Coronary artery (tissue), 2 donors: ENCODE data around the gene BABAM2.

Source experiments
- DNase-seq: peaks from one replicate; pipeline ENCODE4 v3.0.0-alpha.2; 2017; ENCODE audit warnings: low spot score
- H3K27ac ChIP-seq, 2 donors: fragments of 200-600 bp; sonication (generic); one replicate each; pipeline ENCODE4 v1.5.1; 2016 to 2019
- H3K4me3 ChIP-seq: fragments of 200-600 bp; sonication (generic); 2 replicates; pipeline ENCODE4 v1.5.1; 2016; ENCODE audit warnings: mild to moderate bottlenecking, moderate library complexity
- TF ChIP-seq, protein P1 (sequence below): fragments of 200-600 bp; sonication (generic); IDR thresholded peaks from one replicate; pipeline ENCODE4 v1.5.1; 2019; ENCODE audit warnings: antibody characterized with exemption

Gene BABAM2

DNA sequence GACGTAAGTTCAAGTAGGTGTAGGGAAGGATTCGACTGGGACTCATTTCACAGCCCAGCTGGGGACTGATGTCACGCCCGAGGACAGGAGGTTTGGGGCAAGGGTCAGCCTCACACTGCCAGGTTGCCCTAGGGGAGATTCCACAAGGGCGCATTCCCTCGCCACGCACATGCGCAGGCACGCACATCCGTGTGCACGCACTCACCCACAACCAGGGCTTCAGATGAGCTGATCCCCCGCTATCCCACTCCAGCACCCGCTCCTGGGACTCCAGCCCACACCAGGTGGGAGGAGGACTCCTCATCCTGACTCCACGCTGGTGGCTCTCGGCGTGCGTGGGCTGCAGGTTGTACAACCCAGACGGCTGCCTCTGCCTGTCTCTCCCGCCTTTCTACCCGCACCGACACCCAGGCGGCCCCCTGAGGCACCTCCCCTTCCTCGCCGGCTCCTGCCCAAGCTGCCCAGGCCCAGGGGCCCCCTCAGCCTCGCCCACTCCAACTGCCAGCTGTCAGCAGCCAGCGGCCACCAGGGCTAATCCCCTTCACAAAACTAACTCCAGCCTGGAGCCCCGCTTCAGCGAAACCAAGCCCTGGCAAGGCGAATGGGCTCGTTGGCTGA, 454.3 kb downstream of the BABAM2 start:
- H3K4me3 ChIP-seq: no peak overlapping the region
- no peak for DNase-seq
- TF ChIP-seq, protein P1, sequence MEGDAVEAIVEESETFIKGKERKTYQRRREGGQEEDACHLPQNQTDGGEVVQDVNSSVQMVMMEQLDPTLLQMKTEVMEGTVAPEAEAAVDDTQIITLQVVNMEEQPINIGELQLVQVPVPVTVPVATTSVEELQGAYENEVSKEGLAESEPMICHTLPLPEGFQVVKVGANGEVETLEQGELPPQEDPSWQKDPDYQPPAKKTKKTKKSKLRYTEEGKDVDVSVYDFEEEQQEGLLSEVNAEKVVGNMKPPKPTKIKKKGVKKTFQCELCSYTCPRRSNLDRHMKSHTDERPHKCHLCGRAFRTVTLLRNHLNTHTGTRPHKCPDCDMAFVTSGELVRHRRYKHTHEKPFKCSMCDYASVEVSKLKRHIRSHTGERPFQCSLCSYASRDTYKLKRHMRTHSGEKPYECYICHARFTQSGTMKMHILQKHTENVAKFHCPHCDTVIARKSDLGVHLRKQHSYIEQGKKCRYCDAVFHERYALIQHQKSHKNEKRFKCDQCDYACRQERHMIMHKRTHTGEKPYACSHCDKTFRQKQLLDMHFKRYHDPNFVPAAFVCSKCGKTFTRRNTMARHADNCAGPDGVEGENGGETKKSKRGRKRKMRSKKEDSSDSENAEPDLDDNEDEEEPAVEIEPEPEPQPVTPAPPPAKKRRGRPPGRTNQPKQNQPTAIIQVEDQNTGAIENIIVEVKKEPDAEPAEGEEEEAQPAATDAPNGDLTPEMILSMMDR: no peak

DNA sequence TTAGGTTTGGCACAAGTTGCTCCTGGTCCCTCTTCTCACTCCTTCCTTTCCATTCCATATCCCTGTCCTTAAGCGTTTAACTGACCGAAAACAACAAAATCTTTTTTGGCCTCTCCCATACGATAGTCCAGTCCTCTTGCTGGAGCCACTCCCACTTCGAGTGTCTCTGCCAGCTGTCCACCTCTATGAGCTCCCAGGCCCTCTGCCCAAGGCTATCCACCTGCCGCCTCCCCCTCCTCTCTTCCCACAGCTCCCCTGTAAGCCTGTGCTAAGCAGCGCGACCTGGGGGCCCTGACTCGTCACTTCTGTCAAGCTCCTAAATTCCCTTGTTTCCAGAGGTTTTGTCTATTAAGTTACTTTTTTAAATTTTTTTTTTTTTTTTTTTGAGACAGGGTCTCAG, 455.1 kb downstream of the BABAM2 start:
- no peak for DNase-seq
- TF ChIP-seq, protein P1: no peak
- H3K4me3 ChIP-seq: no peak overlapping the region
- H3K27ac ChIP-seq: no peak overlapping the region

More for the DNA sequence above, 454.3 kb downstream of the BABAM2 start:
- peak overlapping the region in 1 of 2 donors; percentile 92 for H3K27ac ChIP-seq

DNA sequence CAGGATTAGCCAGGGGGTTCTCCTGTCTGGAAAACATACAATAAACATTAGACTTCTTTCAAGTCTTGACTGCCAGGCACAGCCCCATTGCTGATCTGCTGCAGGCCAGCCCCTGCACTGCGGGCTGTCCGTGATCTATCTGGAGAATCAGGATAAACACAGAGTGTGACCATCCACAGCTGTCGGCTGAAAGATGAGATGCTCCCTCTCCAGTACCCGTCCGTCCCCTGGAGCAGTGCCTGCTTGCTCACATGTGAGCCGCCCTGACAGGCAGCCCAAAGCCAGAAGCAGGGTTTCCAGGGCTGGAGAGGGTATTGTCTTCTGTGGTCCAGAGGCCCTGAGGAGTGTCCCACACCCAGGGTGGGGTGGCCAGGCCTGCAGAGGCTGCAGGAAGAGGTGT, 456.1 kb downstream of the BABAM2 start:
- TF ChIP-seq, protein P1: no peak
- H3K27ac ChIP-seq: no peak overlapping the region
- DNase-seq: no peak
- H3K4me3 ChIP-seq: no peak overlapping the region

DNA sequence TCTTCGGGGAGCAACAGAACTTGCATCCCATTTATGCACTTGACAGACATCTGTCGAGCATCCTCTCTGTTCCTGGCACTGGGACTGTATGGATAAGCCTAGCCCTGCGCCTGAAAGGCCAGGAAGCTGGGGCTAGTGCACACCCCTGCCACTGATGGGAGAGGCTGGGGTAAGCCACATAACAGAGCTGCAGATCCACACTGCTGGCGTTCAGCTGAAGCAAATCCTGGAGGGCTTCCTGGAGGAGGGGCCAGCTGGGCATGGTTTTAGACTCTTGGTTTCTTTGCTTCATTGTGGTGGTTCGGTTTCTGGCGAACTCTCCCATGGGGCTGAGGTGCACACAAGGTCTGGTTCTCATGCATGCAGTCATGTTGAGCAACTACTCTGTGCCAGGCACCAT, 456.7 kb downstream of the BABAM2 start:
- Histone ChIP-seq H3K4me3 (no peak overlapping the region), H3K27ac (no peak overlapping the region)
- no peak for DNase-seq
- TF ChIP-seq, protein P1: no peak

DNA sequence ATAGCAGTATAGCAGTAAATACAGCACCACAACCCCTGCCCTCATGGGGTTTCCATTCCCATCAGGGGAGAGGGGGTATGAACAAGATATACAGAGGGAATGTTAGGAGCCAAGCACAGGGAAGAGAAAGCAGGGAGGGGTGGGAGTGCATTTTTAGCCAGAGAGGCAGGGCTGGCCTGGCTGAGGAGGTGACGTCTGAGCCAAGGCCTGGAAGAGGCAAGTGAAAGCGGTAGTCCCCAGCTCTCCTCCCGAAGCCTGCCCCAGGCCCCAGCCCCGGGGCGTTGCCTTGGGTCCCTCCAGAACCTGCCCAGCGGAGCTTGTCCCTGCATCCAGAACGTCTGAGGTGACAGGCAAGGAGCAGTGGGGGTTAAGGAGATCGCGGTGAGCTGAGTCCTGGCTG, 457.1 kb downstream of the BABAM2 start:
- TF ChIP-seq, protein P1: no peak
- DNase-seq: no peak
- Histone ChIP-seq H3K27ac (no peak overlapping the region), H3K4me3 (no peak overlapping the region)

DNA sequence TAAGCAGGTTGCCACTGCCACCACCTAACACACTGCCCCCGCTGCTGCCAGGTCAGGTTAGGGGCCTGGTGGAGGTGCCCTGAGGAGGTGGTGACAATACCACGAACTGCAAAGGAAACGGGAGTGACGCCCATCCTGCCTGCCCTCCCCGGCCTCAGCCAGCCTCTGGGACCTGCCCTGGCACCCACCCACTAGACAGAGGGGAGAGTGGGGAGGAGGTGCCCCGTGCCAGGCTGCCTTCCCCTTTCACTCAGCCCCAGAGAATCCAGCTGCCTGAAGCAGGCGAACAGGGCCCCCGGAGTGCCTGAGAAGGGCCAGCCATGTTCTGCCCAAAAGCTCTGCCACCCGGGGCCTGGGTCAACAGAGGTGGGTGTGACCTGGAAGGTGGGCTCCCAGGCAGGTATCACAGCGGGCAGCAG, 457.6 kb downstream of the BABAM2 start:
- no peak overlapping the region for H3K4me3 ChIP-seq
- no peak overlapping the region for H3K27ac ChIP-seq
- TF ChIP-seq, protein P1: no peak
- no peak for DNase-seq

DNA sequence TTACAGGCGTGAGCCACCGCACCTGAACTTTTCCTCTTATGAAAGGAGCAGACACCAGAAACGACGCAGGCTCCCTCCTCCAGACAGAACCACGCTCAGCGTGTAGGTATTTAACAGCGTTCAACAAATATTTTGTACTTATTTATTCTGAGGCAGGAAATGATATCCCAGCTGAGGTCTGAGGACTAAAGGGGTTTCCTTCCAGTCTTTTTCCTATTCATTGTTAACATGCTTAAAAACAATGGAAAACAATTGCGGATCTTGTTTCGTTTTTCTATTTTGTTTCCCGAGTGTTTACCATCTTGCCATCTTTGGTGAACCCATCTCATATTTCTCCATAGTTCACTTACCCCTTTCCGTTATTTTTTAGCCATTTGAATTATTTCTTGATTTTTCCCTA, 458.4 kb downstream of the BABAM2 start:
- no peak overlapping the region for H3K4me3 ChIP-seq
- no peak overlapping the region for H3K27ac ChIP-seq
- TF ChIP-seq, protein P1: no peak
- DNase-seq: no peak
